Mesothelial cell of epicardium (in vitro differentiated cells): Measurements from ENCODE around the gene OR14A16. TPM values are rescaled to one million over a fixed set of nuclear protein-coding genes. Genes with fewer than 3 reads are reported as not detected.

ENCODE experiments used
- DNase-seq, 2 experiments: peaks; one replicate each; pipeline ENCODE4 v3.0.0; 2021; ENCODE audit warnings: low spot score in 2 of 2; ENCODE audit not compliant: unreplicated experiment in 2 of 2
- H3K27ac Mint-ChIP-seq: 2 replicates; pipeline ENCODE4 v1.8.0; 2021; ENCODE audit warnings: mixed read lengths
- H3K27me3 Mint-ChIP-seq: 2 replicates; pipeline ENCODE4 v1.8.0; 2021; ENCODE audit warnings: low read depth, mixed read lengths
- H3K36me3 Mint-ChIP-seq: 2 replicates; pipeline ENCODE4 v1.8.0; 2021; ENCODE audit warnings: mixed read lengths
- H3K4me1 Mint-ChIP-seq: 2 replicates; pipeline ENCODE4 v1.8.0; 2021; ENCODE audit warnings: mixed read lengths
- H3K4me3 Mint-ChIP-seq: 2 replicates; pipeline ENCODE4 v1.8.0; 2021; ENCODE audit warnings: mild to moderate bottlenecking, moderate library complexity, mixed read lengths
- H3K9me3 Mint-ChIP-seq: 2 replicates; pipeline ENCODE4 v1.8.0; 2021; ENCODE audit warnings: mixed read lengths
- CTCF ChIP-seq: fragments of 200-600 bp; sonication (generic); IDR thresholded peaks from one replicate; pipeline ENCODE4 v1.5.0; 2021; ENCODE audit warnings: antibody characterized with exemption; ENCODE audit not compliant: unreplicated experiment
- total RNA-seq: library from RNA; stranded (reverse); gene quantifications from 3 replicates; pipeline ENCODE4 v1.2.1, GENCODE V29; 2021

OR14A16 gene
- total RNA-seq, 1 donor from 2014 or later: not detected

- no peaks in the 10 kb centered on the region for H3K27me3 Mint-ChIP-seq
- no peak overlapping the region for H3K27ac Mint-ChIP-seq
- DNase-seq: no peak
- H3K9me3 Mint-ChIP-seq: peaks cover 13% of the 10 kb centered on the region
- H3K36me3 Mint-ChIP-seq: no peaks in the 10 kb centered on the region
- TF ChIP-seq CTCF: no peak
- H3K4me3 Mint-ChIP-seq: no peak overlapping the region
- H3K4me1 Mint-ChIP-seq: no peaks in the 10 kb centered on the region
These were observed 21.7 kb upstream of the OR14A16 start for GRCh38 chr1:247845693-247846017.

GRCh38 chr1:247845011-247845692, 21.2 kb upstream of the OR14A16 start:
- no peaks in the 10 kb centered on the region for H3K36me3 Mint-ChIP-seq
- no peak for TF ChIP-seq CTCF
- no peaks in the 10 kb centered on the region for H3K27me3 Mint-ChIP-seq
- no peak overlapping the region for H3K4me3 Mint-ChIP-seq
- peaks cover 13% of the 10 kb centered on the region for H3K9me3 Mint-ChIP-seq
- no peaks in the 10 kb centered on the region for H3K4me1 Mint-ChIP-seq
- no peak overlapping the region for H3K27ac Mint-ChIP-seq
- no peak for DNase-seq

GRCh38 chr1:247843411-247843810, 19.5 kb upstream of the OR14A16 start:
- H3K27me3 Mint-ChIP-seq: no peaks in the 10 kb centered on the region
- no peak overlapping the region for H3K27ac Mint-ChIP-seq
- H3K4me3 Mint-ChIP-seq: no peak overlapping the region
- H3K4me1 Mint-ChIP-seq: no peaks in the 10 kb centered on the region
- H3K9me3 Mint-ChIP-seq: peaks cover 17% of the 10 kb centered on the region
- H3K36me3 Mint-ChIP-seq: no peaks in the 10 kb centered on the region
- DNase-seq: no peak
- TF ChIP-seq CTCF: no peak

GRCh38 chr1:247841796-247842195, 17.9 kb upstream of the OR14A16 start, which contains the start of gene OR11L1:
OR11L1 (minus strand) TSS chr1:247841896; CDS start chr1:247841896, 0 bp downstream.
- H3K27ac Mint-ChIP-seq: no peak within 1 kb of the TSS
- no peak for DNase-seq

GRCh38 chr1:247840818-247841217, 16.9 kb upstream of the OR14A16 start:
- Mint-ChIP-seq H3K27me3 (no peaks in the 10 kb centered on the region), H3K4me3 (no peak overlapping the region), H3K4me1 (no peaks in the 10 kb centered on the region), H3K9me3 (peaks cover 29% of the 10 kb centered on the region), H3K36me3 (no peaks in the 10 kb centered on the region), H3K27ac (no peak overlapping the region)
- DNase-seq: no peak
- no peak for TF ChIP-seq CTCF

More at GRCh38 chr1:247841796-247842195, 17.9 kb upstream of the OR14A16 start, which contains the start of gene OR11L1:
- no peak within 1 kb of the TSS for H3K4me3 Mint-ChIP-seq
- H3K36me3 Mint-ChIP-seq: no peaks in the 10 kb centered on the region
- H3K27me3 Mint-ChIP-seq: no peaks in the 10 kb centered on the region
- peaks cover 28% of the 10 kb centered on the region for H3K9me3 Mint-ChIP-seq
- H3K4me1 Mint-ChIP-seq: no peaks in the 10 kb centered on the region
- TF ChIP-seq CTCF: no peak

GRCh38 chr1:247833601-247834000, 9.7 kb upstream of the OR14A16 start:
- H3K4me3 Mint-ChIP-seq: no peak overlapping the region
- H3K9me3 Mint-ChIP-seq: peaks cover 19% of the 10 kb centered on the region
- H3K4me1 Mint-ChIP-seq: no peaks in the 10 kb centered on the region
- H3K36me3 Mint-ChIP-seq: no peaks in the 10 kb centered on the region
- H3K27ac Mint-ChIP-seq: no peak overlapping the region
- TF ChIP-seq CTCF: no peak
- no peaks in the 10 kb centered on the region for H3K27me3 Mint-ChIP-seq
- DNase-seq: no peak
